Measurements from ENCODE around the gene EMC7. TPM values are rescaled to one million over a fixed set of nuclear protein-coding genes. Genes with fewer than 3 reads are reported as not detected.

Gene EMC7
- polyA plus RNA-seq, 3 donors, result 41.7 to 135 (median 125) TPM

GRCh38 chr15:34119291-34119690 is 17.6 kb upstream of the EMC7 start:
- H3K27me3 Mint-ChIP-seq (ENCODE audit: low read depth in 3 of 3), result peaks cover 4 to 10% (median 5%) of the 10 kb centered on the region in 3 donors
- H3K27me3 ChIP-seq (ENCODE audit: control insufficient read depth in 2 of 2, insufficient read depth in 2 of 2, low read length in 2 of 2), result no peaks in the 10 kb centered on the region
- no peaks in the 10 kb centered on the region for H3K4me1 Mint-ChIP-seq
- H3K27ac ChIP-seq (ENCODE audit: low read depth in 1 of 2, low read length in 2 of 2), result no peak overlapping the region
- H3K9me3 Mint-ChIP-seq, result peaks cover 2 to 5% (median 4%) of the 10 kb centered on the region in 7 donors
- H4K20me1 ChIP-seq (ENCODE audit: insufficient read depth, low read length), result no peaks in the 10 kb centered on the region
- no peaks in the 10 kb centered on the region for H3K9me3 ChIP-seq (replicated peaks in 1 of 2; ENCODE audit: control insufficient read depth in 1 of 2, insufficient read depth in 1 of 2, low read length in 2 of 2)
- H3K79me2 ChIP-seq (ENCODE audit: insufficient read depth, low read length), result no peaks in the 10 kb centered on the region
- H3K9ac ChIP-seq (ENCODE audit: insufficient read depth, low read length, poor library complexity, severe bottlenecking), result no peak overlapping the region
- no peaks in the 10 kb centered on the region for H3K36me3 ChIP-seq (replicated peaks in 1 of 2; ENCODE audit: control insufficient read depth in 1 of 2, insufficient read depth in 2 of 2, low read length in 2 of 2)
- no peak overlapping the region for H3K27ac Mint-ChIP-seq
- no peak overlapping the region for H3K4me3 ChIP-seq (replicated peaks in 1 of 3; ENCODE audit: low read depth in 2 of 3, low read length in 3 of 3)
- H3K36me3 Mint-ChIP-seq, result no peaks in the 10 kb centered on the region
- no peak overlapping the region for H2AFZ ChIP-seq (ENCODE audit: insufficient read depth, low read depth, low read length, poor library complexity, severe bottlenecking)
- no peaks in the 10 kb centered on the region for H3K4me1 ChIP-seq (ENCODE audit: control insufficient read depth in 1 of 2, insufficient read depth in 2 of 2, low read length in 2 of 2)
- intact Hi-C loops (cut with micrococcal nuclease), result no loop called here
- no peak for DNase-seq
- H3K4me3 Mint-ChIP-seq, result no peak overlapping the region
- H3K4me2 ChIP-seq (replicated peaks; ENCODE audit: extremely low read depth, low read length, poor library complexity, severe bottlenecking), result no peak overlapping the region
- no CpG with 5 or more reads among the region's 4 CpGs for WGBS (ENCODE audit: insufficient coverage)
- no peak for TF ChIP-seq CTCF (IDR thresholded peaks at IDR 0.05)

GRCh38 chr15:34116620-34117019 is 15.0 kb upstream of the EMC7 start:
- Histone ChIP-seq H4K20me1 (ENCODE audit: insufficient read depth, low read length) (no peaks in the 10 kb centered on the region), H3K4me3 (replicated peaks in 1 of 3; ENCODE audit: low read depth in 2 of 3, low read length in 3 of 3) (no peak overlapping the region), H3K4me2 (replicated peaks; ENCODE audit: extremely low read depth, low read length, poor library complexity, severe bottlenecking) (no peak overlapping the region), H2AFZ (ENCODE audit: insufficient read depth, low read depth, low read length, poor library complexity, severe bottlenecking) (no peak overlapping the region), H3K9ac (ENCODE audit: insufficient read depth, low read length, poor library complexity, severe bottlenecking) (no peak overlapping the region), H3K4me1 (ENCODE audit: control insufficient read depth in 1 of 2, insufficient read depth in 2 of 2, low read length in 2 of 2) (no peaks in the 10 kb centered on the region), H3K9me3 (replicated peaks in 1 of 2; ENCODE audit: control insufficient read depth in 1 of 2, insufficient read depth in 1 of 2, low read length in 2 of 2) (no peaks in the 10 kb centered on the region), H3K27ac (ENCODE audit: low read depth in 1 of 2, low read length in 2 of 2) (no peak overlapping the region), H3K27me3 (ENCODE audit: control insufficient read depth in 2 of 2, insufficient read depth in 2 of 2, low read length in 2 of 2) (no peaks in the 10 kb centered on the region), H3K36me3 (replicated peaks in 1 of 2; ENCODE audit: control insufficient read depth in 1 of 2, insufficient read depth in 2 of 2, low read length in 2 of 2) (no peaks in the 10 kb centered on the region), H3K79me2 (ENCODE audit: insufficient read depth, low read length) (no peaks in the 10 kb centered on the region)
- DNase-seq, result no peak
- WGBS (ENCODE audit: insufficient coverage), result 86% methylated on average over 2 of the region's 2 CpGs
- peaks cover 3 to 21% (median 8%) of the 10 kb centered on the region in 3 donors for H3K27me3 Mint-ChIP-seq (ENCODE audit: low read depth in 3 of 3)
- no peak for TF ChIP-seq CTCF (IDR thresholded peaks at IDR 0.05)
- H3K4me3 Mint-ChIP-seq, result no peak overlapping the region
- H3K9me3 Mint-ChIP-seq, result peaks cover 0 to 4% (median 2%) of the 10 kb centered on the region in 7 donors
- intact Hi-C loops (cut with micrococcal nuclease), result no loop called here
- H3K36me3 Mint-ChIP-seq, result no peaks in the 10 kb centered on the region
- H3K27ac Mint-ChIP-seq, result no peak overlapping the region
- H3K4me1 Mint-ChIP-seq, result no peaks in the 10 kb centered on the region

Measured in CD14-positive monocyte (primary cell).